Ammon's horn (tissue), 1 donor: ENCODE measurements around the gene NEUROD2.

ENCODE experiments used
- DNase-seq: peaks from one replicate; pipeline ENCODE4 v3.0.0-alpha.2; 2016; ENCODE audit warnings: low spot score

NEUROD2 gene

GRCh38 chr17:39607851-39608130 lies at the start of gene NEUROD2:
TSS of gene NEUROD2 (minus strand) at chr17:39607920. CDS start at chr17:39606599, 1,321 bp downstream.
- peak; percentile 53 for DNase-seq

- DNase-seq = no peak
Measured at GRCh38 chr17:39655105-39655504, 47.4 kb upstream of the NEUROD2 start.

- peak; percentile 70 for DNase-seq
Measured at GRCh38 chr17:39653662-39654331, 46.1 kb upstream of the NEUROD2 start.

GRCh38 chr17:39653316-39653661 lies 45.6 kb upstream of the NEUROD2 start:
- no peak for DNase-seq

- DNase-seq = peak; percentile 89
Measured at GRCh38 chr17:39652587-39653315, 45.0 kb upstream of the NEUROD2 start.

GRCh38 chr17:39651923-39652586 lies 44.3 kb upstream of the NEUROD2 start:
- no peak for DNase-seq

- no peak for DNase-seq
Measured at GRCh38 chr17:39650121-39650579, 42.4 kb upstream of the NEUROD2 start.

GRCh38 chr17:39648616-39649366 lies 41.1 kb upstream of the NEUROD2 start:
- DNase-seq = no peak

- DNase-seq = no peak
Measured at GRCh38 chr17:39647256-39647655, 39.5 kb upstream of the NEUROD2 start.

GRCh38 chr17:39643271-39643670 lies 35.6 kb upstream of the NEUROD2 start:
- no peak for DNase-seq

GRCh38 chr17:39642291-39643074 lies 34.8 kb upstream of the NEUROD2 start:
- DNase-seq = no peak

GRCh38 chr17:39641883-39642282 lies 34.2 kb upstream of the NEUROD2 start:
- no peak for DNase-seq

- no peak for DNase-seq
Measured at GRCh38 chr17:39641097-39641496, 33.4 kb upstream of the NEUROD2 start.

GRCh38 chr17:39640591-39641031 lies 32.9 kb upstream of the NEUROD2 start:
- no peak for DNase-seq

GRCh38 chr17:39639566-39640458 lies 32.1 kb upstream of the NEUROD2 start:
- DNase-seq = no peak

- DNase-seq = no peak
Measured at GRCh38 chr17:39639043-39639442, 31.3 kb upstream of the NEUROD2 start.

- no peak for DNase-seq
Measured at GRCh38 chr17:39638317-39638716, 30.6 kb upstream of the NEUROD2 start.

- peak; percentile 94 for DNase-seq
Measured at GRCh38 chr17:39636927-39637736, 29.4 kb upstream of the NEUROD2 start, which contains the start of gene STARD3. TSS of gene STARD3 (plus strand) at chr17:39637144. CDS start at chr17:39653532, 16,388 bp downstream.

GRCh38 chr17:39636587-39636926 lies 28.8 kb upstream of the NEUROD2 start:
- DNase-seq = no peak
